Measurements from ENCODE around the gene RCAN2.

The RCAN2 gene

GRCh38 chr6:46509981-46510510, 18.8 kb upstream of the RCAN2 start:
- H3K36me3 ChIP-seq (replicated peaks in 1 of 2; ENCODE audit: control insufficient read depth in 2 of 2, insufficient read depth in 2 of 2, low read length in 2 of 2), result no peaks in the 10 kb centered on the region
- no peak for DNase-seq (ENCODE audit: low spot score)

DNA sequence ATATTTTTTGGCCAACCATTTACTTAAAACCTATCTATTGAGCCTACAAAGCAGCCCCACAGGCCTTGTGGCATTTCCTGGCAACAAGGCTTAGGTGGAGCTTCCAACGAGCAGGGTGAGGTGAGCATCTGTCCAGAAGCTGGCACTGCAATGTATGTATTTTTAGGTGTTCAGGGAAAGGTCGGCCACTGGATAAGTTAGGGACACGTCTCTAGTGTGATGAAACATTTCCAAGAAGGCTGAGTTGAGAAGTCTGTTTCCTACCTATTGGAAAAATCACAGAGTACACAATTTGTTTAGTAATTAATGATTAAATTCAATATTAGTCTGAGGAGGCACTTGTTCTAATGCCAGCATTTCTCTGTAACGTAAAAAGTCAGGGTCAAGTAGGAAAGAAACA, 17.8 kb upstream of the RCAN2 start:
- Histone ChIP-seq H3K18ac (ENCODE audit: low read length) (no peak overlapping the region), H2BK15ac (ENCODE audit: low read length) (no peak overlapping the region), H3K4ac (ENCODE audit: low read length) (no peak overlapping the region), H3K27ac (replicated peaks; ENCODE audit: low read length) (no peak overlapping the region), H2BK5ac (ENCODE audit: low read length) (no peak overlapping the region), H3K9ac (ENCODE audit: low read depth, low read length, poor library complexity) (no peak overlapping the region), H3K14ac (ENCODE audit: low read length) (no peak overlapping the region), H2BK120ac (ENCODE audit: low read depth, low read length) (no peak overlapping the region), H3K36me3 (replicated peaks in 1 of 2; ENCODE audit: control insufficient read depth in 2 of 2, insufficient read depth in 2 of 2, low read length in 2 of 2) (no peaks in the 10 kb centered on the region), H2AFZ (ENCODE audit: low read length) (no peak overlapping the region), H3K4me3 (ENCODE audit: low read length in 2 of 2) (no peak overlapping the region), H3K4me1 (ENCODE audit: control insufficient read depth in 2 of 2, insufficient read depth in 1 of 2, low read depth in 1 of 2, low read length in 2 of 2) (no peaks in the 10 kb centered on the region), H2BK12ac (ENCODE audit: low read length) (no peak overlapping the region), H3K4me2 (ENCODE audit: insufficient read depth, low read length, poor library complexity, severe bottlenecking) (no peak overlapping the region), H3K9me3 (replicated peaks in 1 of 2; ENCODE audit: control insufficient read depth in 2 of 2, insufficient read depth in 1 of 2, low read depth in 1 of 2, low read length in 2 of 2) (peaks cover 0 to 2% of the 10 kb centered on the region in 2 donors), H2AK5ac (ENCODE audit: low read depth, low read length) (no peak overlapping the region), H3K79me1 (ENCODE audit: low read depth, low read length) (no peaks in the 10 kb centered on the region), H3K27me3 (ENCODE audit: control insufficient read depth in 3 of 3, insufficient read depth in 3 of 3, low read depth in 1 of 3, low read length in 3 of 3) (no peaks in the 10 kb centered on the region), H4K8ac (ENCODE audit: low read depth, low read length) (no peak overlapping the region), H4K91ac (ENCODE audit: low read depth, low read length, poor library complexity) (no peak overlapping the region), H3K23ac (ENCODE audit: low read depth, low read length, poor library complexity) (no peak overlapping the region)
- no peak for DNase-seq (ENCODE audit: low spot score)
- WGBS, 2 donors (ENCODE audit: extremely low coverage in 2 of 2, insufficient read length in 2 of 2, insufficient replicate concordance in 1 of 2), result no CpG with 5 or more reads among the region's 4 CpGs

More at GRCh38 chr6:46509981-46510510, 18.8 kb upstream of the RCAN2 start:
- Histone ChIP-seq H3K18ac (ENCODE audit: low read length) (no peak overlapping the region), H2AK5ac (ENCODE audit: low read depth, low read length) (no peak overlapping the region), H2BK5ac (ENCODE audit: low read length) (no peak overlapping the region), H3K4me3 (ENCODE audit: low read length in 2 of 2) (no peak overlapping the region), H3K4ac (ENCODE audit: low read length) (no peak overlapping the region), H3K27ac (replicated peaks; ENCODE audit: low read length) (no peak overlapping the region), H3K4me1 (ENCODE audit: control insufficient read depth in 2 of 2, insufficient read depth in 1 of 2, low read depth in 1 of 2, low read length in 2 of 2) (no peaks in the 10 kb centered on the region), H2BK15ac (ENCODE audit: low read length) (no peak overlapping the region), H4K8ac (ENCODE audit: low read depth, low read length) (no peak overlapping the region), H2AFZ (ENCODE audit: low read length) (no peak overlapping the region), H3K14ac (ENCODE audit: low read length) (no peak overlapping the region), H3K4me2 (ENCODE audit: insufficient read depth, low read length, poor library complexity, severe bottlenecking) (no peak overlapping the region), H2BK12ac (ENCODE audit: low read length) (no peak overlapping the region), H3K9ac (ENCODE audit: low read depth, low read length, poor library complexity) (no peak overlapping the region), H3K27me3 (ENCODE audit: control insufficient read depth in 3 of 3, insufficient read depth in 3 of 3, low read depth in 1 of 3, low read length in 3 of 3) (no peaks in the 10 kb centered on the region), H2BK120ac (ENCODE audit: low read depth, low read length) (no peak overlapping the region), H3K9me3 (replicated peaks in 1 of 2; ENCODE audit: control insufficient read depth in 2 of 2, insufficient read depth in 1 of 2, low read depth in 1 of 2, low read length in 2 of 2) (peaks cover 0 to 2% of the 10 kb centered on the region in 2 donors), H4K91ac (ENCODE audit: low read depth, low read length, poor library complexity) (no peak overlapping the region), H3K23ac (ENCODE audit: low read depth, low read length, poor library complexity) (no peak overlapping the region), H3K79me1 (ENCODE audit: low read depth, low read length) (no peaks in the 10 kb centered on the region)
- WGBS, 2 donors (ENCODE audit: extremely low coverage in 2 of 2, insufficient read length in 2 of 2, insufficient replicate concordance in 1 of 2), result no CpG with 5 or more reads among the region's 4 CpGs

DNA sequence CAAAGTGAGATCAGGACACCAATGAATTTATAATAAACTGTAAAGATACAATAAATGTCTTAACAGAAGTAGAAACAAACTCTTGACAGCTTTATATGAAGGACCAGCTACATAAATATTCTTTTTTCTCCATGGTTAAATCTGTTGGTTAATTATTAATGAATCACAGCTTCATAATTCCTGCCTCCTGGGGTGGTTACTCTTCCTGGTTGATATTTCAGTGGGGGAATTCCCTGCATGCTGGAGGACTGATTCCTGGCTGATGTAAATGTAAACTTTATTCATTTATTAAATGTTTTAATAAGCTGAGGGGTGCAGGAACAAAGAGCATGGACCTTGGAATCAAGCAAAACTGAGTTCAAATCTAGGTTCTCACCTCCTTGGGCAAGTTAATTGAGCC, 16.2 kb upstream of the RCAN2 start:
- Histone ChIP-seq H2AK5ac (ENCODE audit: low read depth, low read length) (no peak overlapping the region), H2AFZ (ENCODE audit: low read length) (no peak overlapping the region), H2BK120ac (ENCODE audit: low read depth, low read length) (no peak overlapping the region), H3K23ac (ENCODE audit: low read depth, low read length, poor library complexity) (no peak overlapping the region), H2BK12ac (ENCODE audit: low read length) (no peak overlapping the region), H3K4me1 (ENCODE audit: control insufficient read depth in 2 of 2, insufficient read depth in 1 of 2, low read depth in 1 of 2, low read length in 2 of 2) (no peaks in the 10 kb centered on the region), H3K36me3 (replicated peaks in 1 of 2; ENCODE audit: control insufficient read depth in 2 of 2, insufficient read depth in 2 of 2, low read length in 2 of 2) (no peaks in the 10 kb centered on the region), H3K9me3 (replicated peaks in 1 of 2; ENCODE audit: control insufficient read depth in 2 of 2, insufficient read depth in 1 of 2, low read depth in 1 of 2, low read length in 2 of 2) (peaks cover 0 to 2% of the 10 kb centered on the region in 2 donors), H4K8ac (ENCODE audit: low read depth, low read length) (no peak overlapping the region), H4K91ac (ENCODE audit: low read depth, low read length, poor library complexity) (no peak overlapping the region), H3K4ac (ENCODE audit: low read length) (no peak overlapping the region), H3K79me1 (ENCODE audit: low read depth, low read length) (no peaks in the 10 kb centered on the region), H3K4me2 (ENCODE audit: insufficient read depth, low read length, poor library complexity, severe bottlenecking) (no peak overlapping the region), H3K18ac (ENCODE audit: low read length) (no peak overlapping the region), H3K14ac (ENCODE audit: low read length) (no peak overlapping the region), H3K9ac (ENCODE audit: low read depth, low read length, poor library complexity) (no peak overlapping the region), H3K4me3 (ENCODE audit: low read length in 2 of 2) (no peak overlapping the region), H3K27me3 (ENCODE audit: control insufficient read depth in 3 of 3, insufficient read depth in 3 of 3, low read depth in 1 of 3, low read length in 3 of 3) (no peaks in the 10 kb centered on the region), H2BK15ac (ENCODE audit: low read length) (no peak overlapping the region), H2BK5ac (ENCODE audit: low read length) (no peak overlapping the region), H3K27ac (replicated peaks; ENCODE audit: low read length) (no peak overlapping the region)
- no peak for DNase-seq (ENCODE audit: low spot score)

GRCh38 chr6:46505693-46506512, 14.7 kb upstream of the RCAN2 start:
- no peak for DNase-seq (ENCODE audit: low spot score)
- Histone ChIP-seq H3K27me3 (ENCODE audit: control insufficient read depth in 3 of 3, insufficient read depth in 3 of 3, low read depth in 1 of 3, low read length in 3 of 3) (no peaks in the 10 kb centered on the region), H3K18ac (ENCODE audit: low read length) (no peak overlapping the region), H3K14ac (ENCODE audit: low read length) (no peak overlapping the region), H2BK120ac (ENCODE audit: low read depth, low read length) (no peak overlapping the region), H2AK5ac (ENCODE audit: low read depth, low read length) (no peak overlapping the region), H3K4me2 (ENCODE audit: insufficient read depth, low read length, poor library complexity, severe bottlenecking) (no peak overlapping the region), H3K27ac (replicated peaks; ENCODE audit: low read length) (no peak overlapping the region), H3K4me3 (ENCODE audit: low read length in 2 of 2) (no peak overlapping the region), H4K8ac (ENCODE audit: low read depth, low read length) (no peak overlapping the region), H2AFZ (ENCODE audit: low read length) (no peak overlapping the region), H2BK15ac (ENCODE audit: low read length) (no peak overlapping the region), H3K9me3 (replicated peaks in 1 of 2; ENCODE audit: control insufficient read depth in 2 of 2, insufficient read depth in 1 of 2, low read depth in 1 of 2, low read length in 2 of 2) (no peaks in the 10 kb centered on the region), H3K23ac (ENCODE audit: low read depth, low read length, poor library complexity) (no peak overlapping the region), H3K79me1 (ENCODE audit: low read depth, low read length) (no peaks in the 10 kb centered on the region), H3K9ac (ENCODE audit: low read depth, low read length, poor library complexity) (no peak overlapping the region), H3K36me3 (replicated peaks in 1 of 2; ENCODE audit: control insufficient read depth in 2 of 2, insufficient read depth in 2 of 2, low read length in 2 of 2) (no peaks in the 10 kb centered on the region), H3K4me1 (ENCODE audit: control insufficient read depth in 2 of 2, insufficient read depth in 1 of 2, low read depth in 1 of 2, low read length in 2 of 2) (no peaks in the 10 kb centered on the region), H2BK5ac (ENCODE audit: low read length) (no peak overlapping the region), H2BK12ac (ENCODE audit: low read length) (no peak overlapping the region), H4K91ac (ENCODE audit: low read depth, low read length, poor library complexity) (no peak overlapping the region), H3K4ac (ENCODE audit: low read length) (no peak overlapping the region)
- WGBS, 2 donors (ENCODE audit: extremely low coverage in 2 of 2, insufficient read length in 2 of 2, insufficient replicate concordance in 1 of 2), result no CpG with 5 or more reads among the region's 7 CpGs
